ENCODE results near the gene ZNHIT2. TPM values are rescaled to one million over a fixed set of nuclear protein-coding genes. Genes with fewer than 3 reads are reported as not detected.

ZNHIT2 gene
- total and polyA plus RNA-seq, 5 experiments from 2014 or later: 16.6 to 33.1 (median 24.3) TPM

DNA sequence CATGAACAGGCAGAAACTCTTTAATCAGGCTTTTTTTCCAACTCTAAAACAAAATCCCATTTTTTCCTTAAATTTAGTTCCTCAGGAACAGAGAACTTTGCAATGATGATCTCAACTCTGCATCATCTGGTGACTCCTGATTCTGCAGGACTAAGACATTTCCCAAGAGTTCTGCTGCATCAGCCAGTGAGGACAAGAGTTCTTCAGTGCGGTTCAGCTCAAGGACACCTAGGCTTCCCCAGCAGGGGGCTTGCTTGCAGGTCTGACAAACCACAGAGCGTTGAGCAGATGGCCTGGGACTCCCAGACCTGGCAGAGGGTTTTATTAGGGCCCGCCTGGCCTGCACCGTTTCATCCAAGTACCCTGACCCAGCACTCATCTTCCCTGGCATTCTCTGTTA, 40.0 kb downstream of the ZNHIT2 start:
- peaks cover 4 to 10% (median 6%) of the 10 kb centered on the region in 4 donors for H3K4me1 Mint-ChIP-seq
- H3K27ac Mint-ChIP-seq: peak overlapping the region in 2 of 10 donors; percentile 70 to 84
- no peaks in the 10 kb centered on the region for H3K36me3 Mint-ChIP-seq
- DNase-seq (no peak), ATAC-seq (no peak)
- no peaks in the 10 kb centered on the region for H3K9me3 Mint-ChIP-seq
- POLR2A ChIA-PET: interaction anchor here (0.9 kb wide), 1 partner anchor 63 kb away, joined by 3 read pairs; the partner anchor contains the start of gene ARL2
- H3K27me3 Mint-ChIP-seq: no peaks in the 10 kb centered on the region
- H3K4me3 Mint-ChIP-seq: no peak overlapping the region

DNA sequence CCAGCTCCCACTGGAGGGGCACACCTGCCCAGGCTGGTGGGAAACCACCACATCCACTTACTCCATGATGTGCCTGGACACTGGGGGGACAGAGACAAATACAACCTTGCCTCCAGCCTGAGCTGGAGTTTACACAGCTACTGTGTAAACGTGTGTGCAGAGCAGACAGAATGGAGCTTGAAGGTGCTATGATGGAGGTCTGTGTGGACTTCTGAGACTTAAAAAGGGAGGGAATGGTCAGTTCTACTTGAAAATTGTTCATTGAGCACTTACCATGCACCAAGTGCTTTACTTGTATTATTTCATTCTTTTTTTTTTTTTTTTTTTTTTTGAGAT, 44.9 kb downstream of the ZNHIT2 start:
- Mint-ChIP-seq H3K27ac (no peak overlapping the region), H3K36me3 (no peaks in the 10 kb centered on the region), H3K9me3 (no peaks in the 10 kb centered on the region), H3K27me3 (no peaks in the 10 kb centered on the region), H3K4me3 (no peak overlapping the region), H3K4me1 (peaks cover 0 to 2% (median 0%) of the 10 kb centered on the region in 4 donors)
- POLR2A ChIA-PET: interaction anchor here (0.7 to 0.9 kb wide), 2 partner anchors 8 to 50 kb away, joined by 3 to 5 read pairs; partner anchors contain the start of genes FAU and MRPL49
- DNase-seq (no peak), ATAC-seq (no peak)

- H3K4me3 Mint-ChIP-seq: no peak overlapping the region
- no peak for ATAC-seq
- no peaks in the 10 kb centered on the region for H3K9me3 Mint-ChIP-seq
- POLR2A ChIA-PET: interaction anchor here (0.7 to 0.9 kb wide), 2 partner anchors 9 to 50 kb away, joined by 3 to 5 read pairs; partner anchors contain the start of genes FAU and MRPL49
- H3K27me3 Mint-ChIP-seq: no peaks in the 10 kb centered on the region
- H3K36me3 Mint-ChIP-seq: no peaks in the 10 kb centered on the region
- no peak for DNase-seq
- no peak overlapping the region for H3K27ac Mint-ChIP-seq
- peaks cover 0 to 2% (median 0%) of the 10 kb centered on the region in 4 donors for H3K4me1 Mint-ChIP-seq
Observed at GRCh38 chr11:65071907-65072630, 45.4 kb downstream of the ZNHIT2 start.

- no peak for ATAC-seq
- POLR2A ChIA-PET: no interaction called here
- Mint-ChIP-seq H3K4me1 (peaks cover 0 to 2% (median 0%) of the 10 kb centered on the region in 4 donors), H3K4me3 (no peak overlapping the region), H3K36me3 (no peaks in the 10 kb centered on the region), H3K27me3 (no peaks in the 10 kb centered on the region), H3K27ac (no peak overlapping the region), H3K9me3 (no peaks in the 10 kb centered on the region)
- no peak for DNase-seq
Observed at GRCh38 chr11:65069217-65069616, 48.3 kb downstream of the ZNHIT2 start.

GRCh38 chr11:65067446-65067845, 50.1 kb downstream of the ZNHIT2 start:
- Mint-ChIP-seq H3K27ac (peak overlapping the region in 1 of 10 donors; percentile 29), H3K27me3 (no peaks in the 10 kb centered on the region), H3K9me3 (no peaks in the 10 kb centered on the region), H3K4me3 (no peak overlapping the region), H3K4me1 (peaks cover 0 to 2% (median under 1%) of the 10 kb centered on the region in 4 donors), H3K36me3 (no peaks in the 10 kb centered on the region)
- POLR2A ChIA-PET: no interaction called here
- ATAC-seq: no peak
- DNase-seq: no peak

GRCh38 chr11:65066805-65067291, 50.7 kb downstream of the ZNHIT2 start:
- no peak overlapping the region for H3K4me3 Mint-ChIP-seq
- DNase-seq (no peak), ATAC-seq (no peak)
- no peaks in the 10 kb centered on the region for H3K9me3 Mint-ChIP-seq
- H3K4me1 Mint-ChIP-seq: peaks cover 0 to 2% (median under 1%) of the 10 kb centered on the region in 4 donors
- no peaks in the 10 kb centered on the region for H3K27me3 Mint-ChIP-seq
- H3K36me3 Mint-ChIP-seq: no peaks in the 10 kb centered on the region
- H3K27ac Mint-ChIP-seq: no peak overlapping the region
- POLR2A ChIA-PET: no interaction called here

Small RNA genes within 50 kb of the gene (microRNA-seq; reads per million reads assigned to microRNA genes)
- gene MIR6751 (ENCODE audit: borderline microRNAs expressed): not detected

Other genes starting within 250 kb of the ZNHIT2 start
- 100 to 1,000 TPM; 217 to 226 TPM for gene EHD1, start 239.1 kb downstream of the ZNHIT2 start, total RNA-seq
- gene EHD1, start 239.1 kb downstream of the ZNHIT2 start, polyA plus RNA-seq: 100 to 1,000 TPM; 137 to 164 (median 154) TPM
- 10 to 100 TPM; 39.5 to 41.4 TPM for gene ATG2A, start 200.5 kb downstream of the ZNHIT2 start, total RNA-seq
- gene ATG2A, start 200.5 kb downstream of the ZNHIT2 start, polyA plus RNA-seq: 1 to 10 TPM; 3.4 to 4.2 (median 3.6) TPM
- 10 to 100 TPM; 13.4 to 16.0 TPM for gene PPP2R5B, start 193.0 kb downstream of the ZNHIT2 start, total RNA-seq
- gene PPP2R5B, start 193.0 kb downstream of the ZNHIT2 start, polyA plus RNA-seq: 1 to 10 TPM; 4.7 to 6.6 (median 5.3) TPM
- gene GPHA2, start 181.8 kb downstream of the ZNHIT2 start, total RNA-seq: under 1 TPM; 0.55 to 0.69 TPM
- not detected for gene GPHA2, start 181.8 kb downstream of the ZNHIT2 start, polyA plus RNA-seq
- 1 to 10 TPM; 1.9 to 2.4 TPM for gene MAJIN, start 145.6 kb downstream of the ZNHIT2 start, total RNA-seq
- under 1 TPM in 2 of 3 donors, not detected in 1; 0.48 to 0.84 TPM for gene MAJIN, start 145.6 kb downstream of the ZNHIT2 start, polyA plus RNA-seq
- gene BATF2, start 120.7 kb downstream of the ZNHIT2 start, total RNA-seq: not detected
- gene BATF2, start 120.7 kb downstream of the ZNHIT2 start, polyA plus RNA-seq: not detected
- gene ARL2, start 103.5 kb downstream of the ZNHIT2 start, total RNA-seq: 10 to 100 TPM; 37.0 to 38.4 TPM
- 100 to 1,000 TPM; 108 to 135 (median 122) TPM for gene ARL2, start 103.5 kb downstream of the ZNHIT2 start, polyA plus RNA-seq
- 10 to 100 TPM; 27.3 to 29.6 TPM for gene SNX15, start 90.3 kb downstream of the ZNHIT2 start, total RNA-seq
- gene SNX15, start 90.3 kb downstream of the ZNHIT2 start, polyA plus RNA-seq: 10 to 100 TPM; 10.5 to 11.9 (median 11.9) TPM
- gene SAC3D1, start 76.5 kb downstream of the ZNHIT2 start, total RNA-seq: 1 to 10 TPM; 6.7 to 9.4 TPM
- 10 to 100 TPM in 2 of 3 donors, 1 to 10 TPM in 1; 6.7 to 13.9 (median 10.7) TPM for gene SAC3D1, start 76.5 kb downstream of the ZNHIT2 start, polyA plus RNA-seq
- gene NAALADL1, start 59.1 kb downstream of the ZNHIT2 start, total RNA-seq: 10 to 100 TPM; 30.1 to 33.9 TPM
- 10 to 100 TPM; 14.0 to 22.2 (median 14.3) TPM for gene NAALADL1, start 59.1 kb downstream of the ZNHIT2 start, polyA plus RNA-seq
- gene CDCA5, start 33.7 kb downstream of the ZNHIT2 start, total RNA-seq: 1 to 10 TPM in 1 of 2 experiments, under 1 TPM in 1; 0.60 to 1.0 TPM
- under 1 TPM; 0.22 to 0.90 (median 0.35) TPM for gene CDCA5, start 33.7 kb downstream of the ZNHIT2 start, polyA plus RNA-seq
- gene ZFPL1, start 33.5 kb downstream of the ZNHIT2 start, total RNA-seq: 10 to 100 TPM; 49.4 to 50.5 TPM
- gene ZFPL1, start 33.5 kb downstream of the ZNHIT2 start, polyA plus RNA-seq: 10 to 100 TPM; 21.5 to 33.1 (median 24.9) TPM
- 100 to 1,000 TPM; 258 to 274 TPM for gene VPS51, start 21.5 kb downstream of the ZNHIT2 start, total RNA-seq
- 100 to 1,000 TPM in 2 of 3 donors, 10 to 100 TPM in 1; 70.2 to 111 (median 106) TPM for gene VPS51, start 21.5 kb downstream of the ZNHIT2 start, polyA plus RNA-seq
- gene TM7SF2, start 5.8 kb downstream of the ZNHIT2 start, total RNA-seq: 10 to 100 TPM; 29.0 to 29.2 TPM
- 10 to 100 TPM; 17.4 to 22.6 (median 21.2) TPM for gene TM7SF2, start 5.8 kb downstream of the ZNHIT2 start, polyA plus RNA-seq
- 1,000 to 10,000 TPM; 1,487 to 1,501 TPM for gene FAU, start 4.4 kb upstream of the ZNHIT2 start, total RNA-seq
- gene FAU, start 4.4 kb upstream of the ZNHIT2 start, polyA plus RNA-seq: 1,000 to 10,000 TPM; 1,097 to 1,366 (median 1,350) TPM
- 10 to 100 TPM; 76.0 to 76.2 TPM for gene MRPL49, start 4.6 kb upstream of the ZNHIT2 start, total RNA-seq
- gene MRPL49, start 4.6 kb upstream of the ZNHIT2 start, polyA plus RNA-seq: 10 to 100 TPM; 78.9 to 96.9 (median 90.1) TPM
- gene SYVN1, start 16.8 kb upstream of the ZNHIT2 start, total RNA-seq: 10 to 100 TPM; 61.9 to 65.2 TPM
- 10 to 100 TPM in 1 of 3 donors, 1 to 10 TPM in 2; 7.9 to 10.6 (median 8.2) TPM for gene SYVN1, start 16.8 kb upstream of the ZNHIT2 start, polyA plus RNA-seq
- not detected for gene SPDYC, start 52.5 kb upstream of the ZNHIT2 start, total RNA-seq
- gene SPDYC, start 52.5 kb upstream of the ZNHIT2 start, polyA plus RNA-seq: not detected
- gene CAPN1, start 64.2 kb upstream of the ZNHIT2 start, total RNA-seq: 100 to 1,000 TPM in 1 of 2 experiments, 10 to 100 TPM in 1; 99.5 to 106 TPM
- gene CAPN1, start 64.2 kb upstream of the ZNHIT2 start, polyA plus RNA-seq: 10 to 100 TPM; 75.6 to 79.2 (median 78.9) TPM
- 10 to 100 TPM; 24.5 to 24.7 TPM for gene POLA2, start 144.3 kb upstream of the ZNHIT2 start, total RNA-seq
- gene POLA2, start 144.3 kb upstream of the ZNHIT2 start, polyA plus RNA-seq: 10 to 100 TPM in 2 of 3 donors, 1 to 10 TPM in 1; 9.7 to 13.5 (median 10.9) TPM
- 1 to 10 TPM in 1 of 2 experiments, not detected in 1; 1.4 TPM for gene CDC42EP2, start 197.2 kb upstream of the ZNHIT2 start, total RNA-seq
- gene CDC42EP2, start 197.2 kb upstream of the ZNHIT2 start, polyA plus RNA-seq: not detected
- 100 to 1,000 TPM in 1 of 2 experiments, 10 to 100 TPM in 1; 96.5 to 100 TPM for gene DPF2, start 216.2 kb upstream of the ZNHIT2 start, total RNA-seq
- 10 to 100 TPM; 48.3 to 64.9 (median 51.3) TPM for gene DPF2, start 216.2 kb upstream of the ZNHIT2 start, polyA plus RNA-seq
- gene TIGD3, start 237.1 kb upstream of the ZNHIT2 start, total RNA-seq: 1 to 10 TPM; 1.5 to 1.9 TPM
- under 1 TPM; 0.15 to 0.67 (median 0.21) TPM for gene TIGD3, start 237.1 kb upstream of the ZNHIT2 start, polyA plus RNA-seq